ENCODE data around the gene CORO6. TPM values are rescaled to one million over a fixed set of nuclear protein-coding genes. Genes with fewer than 3 reads are reported as not detected.

Gene CORO6
- total RNA-seq, 1 donor from 2014 or later, result 128 TPM

- intact Hi-C loops (cut with DNase I), result no loop called here
- peak; percentile 69 for DNase-seq (ENCODE audit: low spot score)
Observed at GRCh38 chr17:29573871-29574731, 48.6 kb downstream of the CORO6 start.

- no peak for DNase-seq (ENCODE audit: low spot score)
- intact Hi-C loops (cut with DNase I), result no loop called here
Observed at GRCh38 chr17:29573558-29573869, 49.2 kb downstream of the CORO6 start.

GRCh38 chr17:29572691-29573557, 49.8 kb downstream of the CORO6 start:
- intact Hi-C loops (cut with DNase I), result no loop called here
- peak; percentile 83 for DNase-seq (ENCODE audit: low spot score)

- intact Hi-C loops (cut with DNase I), result no loop called here
- peak; percentile 76 for DNase-seq (ENCODE audit: low spot score)
Observed at GRCh38 chr17:29571883-29572681, 50.6 kb downstream of the CORO6 start.

GRCh38 chr17:29571486-29571882, 51.2 kb downstream of the CORO6 start:
- intact Hi-C loops (cut with DNase I), result no loop called here
- no peak for DNase-seq (ENCODE audit: low spot score)

- DNase-seq (ENCODE audit: low spot score), result no peak
- intact Hi-C loops (cut with DNase I), result no loop called here
Observed at GRCh38 chr17:29570521-29570920, 52.2 kb downstream of the CORO6 start.

GRCh38 chr17:29569245-29569950, 53.3 kb downstream of the CORO6 start:
- DNase-seq (ENCODE audit: low spot score), result no peak
- intact Hi-C loops (cut with DNase I), result loop anchor here (10.0 kb wide), 1 partner anchor 175 kb away; the partner anchor contains the start of gene TAOK1

- intact Hi-C loops (cut with DNase I), result loop anchor here (10.0 kb wide), 1 partner anchor 174 kb away; the partner anchor contains the start of gene TAOK1
- DNase-seq (ENCODE audit: low spot score), result peak; percentile 93
Observed at GRCh38 chr17:29568331-29569244, 54.1 kb downstream of the CORO6 start, which contains the start of gene TP53I13. Gene TP53I13, plus strand, starts transcription at chr17:29568701. Its CDS starts 58 bp downstream, at chr17:29568759.

GRCh38 chr17:29567554-29568330, 55.0 kb downstream of the CORO6 start:
- intact Hi-C loops (cut with DNase I), result loop anchor here (10.0 kb wide), 1 partner anchor 173 kb away; the partner anchor contains the start of gene TAOK1
- DNase-seq (ENCODE audit: low spot score), result peak; percentile 80

- intact Hi-C loops (cut with DNase I), result loop anchor here (10.0 kb wide), 1 partner anchor 172 kb away; the partner anchor contains the start of gene TAOK1
- no peak for DNase-seq (ENCODE audit: low spot score)
Observed at GRCh38 chr17:29567304-29567553, 55.5 kb downstream of the CORO6 start.

- intact Hi-C loops (cut with DNase I), result loop anchor here (10.0 kb wide), 1 partner anchor 172 kb away; the partner anchor contains the start of gene TAOK1
- peak; percentile 82 for DNase-seq (ENCODE audit: low spot score)
Observed at GRCh38 chr17:29566473-29567303, 56.0 kb downstream of the CORO6 start, which contains the start of gene ABHD15. Gene ABHD15, minus strand, starts transcription at chr17:29567037. Its CDS starts 71 bp downstream, at chr17:29566966.

- peak; percentile 81 for DNase-seq (ENCODE audit: low spot score)
- intact Hi-C loops (cut with DNase I), result loop anchor here (10.0 kb wide), 1 partner anchor 171 kb away; the partner anchor contains the start of gene TAOK1
Observed at GRCh38 chr17:29565643-29566472, 56.9 kb downstream of the CORO6 start.
